ACHN (cell line): ENCODE results near the gene IGFBP4.
A peak's percentile ranks its signal among the peaks of the same experiment; 100 is the strongest.

Experiments
- DNase-seq: peaks from one replicate; pipeline ENCODE4 v3.0.0-alpha.2; 2015
- in situ Hi-C: cut with HindIII; loops from 2 replicates; pipeline ENCODE4 v1.10.0; 2017; ENCODE audit warnings: low sequenced_read_pairs, low pct_ligation_motif_present, low pct_unique_long_range_greater_than_20kb

The IGFBP4 gene

DNA sequence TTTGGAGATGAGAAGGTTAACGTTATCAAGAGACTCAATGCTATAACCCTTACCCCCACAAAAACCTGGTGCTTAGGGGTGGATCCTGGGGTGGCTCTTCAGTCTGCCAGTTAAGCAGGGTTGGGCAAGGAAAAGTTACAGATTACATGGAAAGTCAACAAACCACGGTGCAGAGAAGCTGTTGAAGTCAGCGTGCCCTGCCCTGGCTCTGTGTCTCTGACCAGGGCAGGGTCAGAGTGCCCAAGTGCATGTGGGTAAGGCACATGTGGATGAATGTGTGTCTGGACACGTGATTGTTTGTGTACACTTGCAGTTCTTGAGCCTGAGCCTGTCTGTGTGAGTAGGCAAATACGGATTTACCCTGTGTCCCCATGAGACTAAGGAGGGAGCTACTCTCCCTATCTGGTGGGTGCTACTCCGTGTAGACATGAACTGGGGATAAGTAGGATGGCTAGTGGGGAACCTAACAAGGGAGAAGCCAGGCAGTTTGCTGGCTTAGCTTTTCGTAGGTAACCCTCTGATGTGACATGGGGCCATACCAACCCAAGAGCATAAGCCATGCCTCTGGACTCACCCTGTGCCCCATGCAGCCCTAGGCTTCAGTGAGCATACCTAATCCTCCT, 5.5 kb downstream of the IGFBP4 start:
- peak; percentile 43 for DNase-seq
- in situ Hi-C loops = loop anchor here (25.0 kb wide), 1 partner anchor 89 kb away; no protein-coding TSS in a partner anchor

DNA sequence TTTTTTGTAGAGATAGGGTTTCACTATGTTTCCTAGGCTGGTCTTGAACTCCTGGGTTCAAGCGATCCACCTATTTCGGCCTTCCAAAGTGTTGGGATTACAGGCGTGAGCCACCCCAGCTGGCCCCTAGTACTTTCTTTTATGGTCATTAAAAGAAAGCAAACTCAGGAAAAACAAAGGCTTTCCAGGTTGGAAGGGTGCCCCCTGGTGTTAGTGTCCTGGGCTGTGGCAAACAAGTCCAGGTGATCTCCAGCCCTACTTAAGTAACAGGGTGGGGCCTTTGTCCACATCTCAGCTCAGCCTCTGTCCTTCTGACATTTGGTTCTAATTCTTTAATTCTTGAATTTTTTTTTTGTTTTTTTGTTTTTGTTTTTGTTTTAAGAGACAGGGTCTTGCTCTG, 6.9 kb downstream of the IGFBP4 start:
- peak; percentile 52 for DNase-seq
- in situ Hi-C loops = no loop called here

DNA sequence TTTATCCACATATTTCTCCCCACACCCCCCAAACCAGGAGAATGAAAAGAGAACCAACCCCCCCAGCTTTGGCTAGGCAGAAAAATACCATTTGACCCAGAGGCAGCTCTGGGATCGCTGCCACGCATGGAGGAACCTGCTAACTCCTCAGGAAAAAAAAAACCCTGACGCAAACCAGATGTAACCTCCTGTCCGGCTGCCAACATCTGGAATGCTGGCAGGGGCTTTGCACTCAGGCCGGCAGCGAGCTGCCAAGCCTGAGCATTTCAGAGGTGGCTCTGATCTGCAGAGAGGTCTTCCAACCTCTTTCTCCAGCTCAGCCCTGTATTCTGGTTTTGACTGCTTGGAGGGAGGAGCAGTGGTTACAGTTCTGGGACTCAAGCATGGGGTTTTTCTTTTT, 8.2 kb downstream of the IGFBP4 start:
- in situ Hi-C loops = no loop called here
- DNase-seq = no peak

DNA sequence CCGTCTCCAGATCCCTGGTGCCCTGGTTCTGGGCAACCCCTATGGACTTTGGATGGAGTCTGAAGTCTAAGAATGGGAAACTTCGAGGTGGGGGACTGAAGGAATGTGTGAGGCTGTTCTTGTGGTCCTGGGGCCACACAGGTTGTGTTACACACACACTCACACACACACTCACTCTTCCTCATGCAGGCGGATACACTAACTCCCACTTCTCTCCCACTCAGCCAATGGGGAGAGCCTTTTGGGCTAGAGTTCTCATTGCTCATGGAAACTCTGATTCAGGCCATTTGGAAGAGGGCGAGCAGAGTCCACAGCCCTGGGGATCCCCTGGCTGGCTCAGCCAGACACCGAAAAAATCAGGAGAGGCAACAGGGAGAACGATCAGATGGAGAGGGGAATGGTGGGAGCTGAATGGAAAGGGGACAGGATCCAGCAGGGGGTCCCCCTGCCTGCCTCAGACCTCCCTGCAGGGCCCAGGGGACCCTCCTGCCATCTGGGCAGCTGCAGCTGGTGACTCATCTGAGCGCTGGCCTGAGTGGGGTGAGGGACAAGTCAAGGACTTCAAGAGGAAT, 9.1 kb downstream of the IGFBP4 start:
- DNase-seq = no peak
- in situ Hi-C loops = no loop called here

DNA sequence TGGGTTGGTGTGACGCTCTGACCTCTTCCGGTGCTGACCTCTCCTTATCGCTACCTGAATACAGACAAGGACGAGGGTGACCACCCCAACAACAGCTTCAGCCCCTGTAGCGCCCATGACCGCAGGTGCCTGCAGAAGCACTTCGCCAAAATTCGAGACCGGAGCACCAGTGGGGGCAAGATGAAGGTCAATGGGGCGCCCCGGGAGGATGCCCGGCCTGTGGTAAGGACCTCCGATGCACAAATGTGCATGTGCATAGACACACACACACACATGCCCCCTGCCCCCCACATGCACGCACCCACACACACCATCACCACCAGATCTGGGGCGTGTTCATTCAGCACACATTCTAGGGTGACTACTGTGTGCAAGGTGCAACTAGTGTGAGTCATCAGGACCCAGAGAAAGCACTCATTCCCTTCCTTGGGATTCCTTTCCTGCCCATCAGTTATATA, 9.7 kb downstream of the IGFBP4 start:
- in situ Hi-C loops = no loop called here
- no peak for DNase-seq

GRCh38 chr17:40453881-40454612, 10.8 kb downstream of the IGFBP4 start:
- in situ Hi-C loops = no loop called here
- no peak for DNase-seq

- in situ Hi-C loops = no loop called here
- no peak for DNase-seq
Measured at GRCh38 chr17:40454613-40454995, 11.4 kb downstream of the IGFBP4 start.

DNA sequence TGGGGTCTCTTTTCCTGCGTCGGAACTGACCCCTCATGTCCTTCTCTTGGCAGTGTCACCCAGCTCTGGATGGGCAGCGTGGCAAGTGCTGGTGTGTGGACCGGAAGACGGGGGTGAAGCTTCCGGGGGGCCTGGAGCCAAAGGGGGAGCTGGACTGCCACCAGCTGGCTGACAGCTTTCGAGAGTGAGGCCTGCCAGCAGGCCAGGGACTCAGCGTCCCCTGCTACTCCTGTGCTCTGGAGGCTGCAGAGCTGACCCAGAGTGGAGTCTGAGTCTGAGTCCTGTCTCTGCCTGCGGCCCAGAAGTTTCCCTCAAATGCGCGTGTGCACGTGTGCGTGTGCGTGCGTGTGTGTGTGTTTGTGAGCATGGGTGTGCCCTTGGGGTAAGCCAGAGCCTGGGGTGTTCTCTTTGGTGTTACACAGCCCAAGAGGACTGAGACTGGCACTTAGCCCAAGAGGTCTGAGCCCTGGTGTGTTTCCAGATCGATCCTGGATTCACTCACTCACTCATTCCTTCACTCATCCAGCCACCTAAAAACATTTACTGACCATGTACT, 13.2 kb downstream of the IGFBP4 start:
- no peak for DNase-seq
- in situ Hi-C loops = no loop called here

GRCh38 chr17:40457369-40457768, 14.1 kb downstream of the IGFBP4 start:
- DNase-seq = no peak
- in situ Hi-C loops = no loop called here

DNA sequence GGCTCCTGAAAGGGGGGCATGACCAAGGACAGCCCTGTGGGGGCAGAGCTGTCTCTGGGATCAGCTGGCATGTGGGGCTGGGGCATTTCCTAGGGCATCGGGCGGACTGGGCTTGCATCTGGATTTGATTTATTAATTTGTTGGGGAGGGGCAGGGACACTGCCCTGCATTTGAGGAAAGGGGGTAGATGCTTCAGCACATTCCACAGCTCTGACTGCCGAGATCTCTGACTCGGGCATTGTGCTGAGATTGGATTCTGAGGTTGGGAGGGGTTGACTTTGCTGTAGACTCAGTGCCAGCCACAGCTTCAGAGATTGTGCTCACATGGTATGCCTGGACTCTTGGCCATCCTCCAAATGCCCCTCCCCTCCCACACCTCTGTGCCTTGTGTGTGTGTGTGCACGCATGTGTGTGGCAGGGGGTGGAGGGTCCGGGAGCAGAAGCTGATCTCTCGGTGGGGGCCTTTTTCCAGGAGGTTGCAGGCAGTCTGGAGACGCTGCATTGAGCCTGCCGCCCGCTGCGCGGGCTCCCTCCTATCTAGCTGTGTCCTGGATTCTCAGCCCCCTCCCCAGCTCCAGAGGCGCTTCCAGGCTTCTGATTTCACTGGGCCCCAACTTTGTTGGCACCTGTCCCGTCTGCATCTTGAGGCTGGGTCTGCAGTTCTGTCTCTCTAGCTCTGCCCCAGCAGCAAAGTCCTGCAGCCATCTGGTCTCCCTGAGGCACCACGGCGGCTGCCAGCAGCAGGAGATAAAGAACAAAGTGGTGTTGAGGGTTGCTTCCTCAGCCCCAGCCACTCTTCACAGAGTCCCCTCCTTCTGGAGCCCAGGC, 14.9 kb downstream of the IGFBP4 start:
- no peak for DNase-seq
- in situ Hi-C loops = no loop called here

- in situ Hi-C loops = no loop called here
- no peak for DNase-seq
Measured at GRCh38 chr17:40458851-40459482, 15.7 kb downstream of the IGFBP4 start.

DNA sequence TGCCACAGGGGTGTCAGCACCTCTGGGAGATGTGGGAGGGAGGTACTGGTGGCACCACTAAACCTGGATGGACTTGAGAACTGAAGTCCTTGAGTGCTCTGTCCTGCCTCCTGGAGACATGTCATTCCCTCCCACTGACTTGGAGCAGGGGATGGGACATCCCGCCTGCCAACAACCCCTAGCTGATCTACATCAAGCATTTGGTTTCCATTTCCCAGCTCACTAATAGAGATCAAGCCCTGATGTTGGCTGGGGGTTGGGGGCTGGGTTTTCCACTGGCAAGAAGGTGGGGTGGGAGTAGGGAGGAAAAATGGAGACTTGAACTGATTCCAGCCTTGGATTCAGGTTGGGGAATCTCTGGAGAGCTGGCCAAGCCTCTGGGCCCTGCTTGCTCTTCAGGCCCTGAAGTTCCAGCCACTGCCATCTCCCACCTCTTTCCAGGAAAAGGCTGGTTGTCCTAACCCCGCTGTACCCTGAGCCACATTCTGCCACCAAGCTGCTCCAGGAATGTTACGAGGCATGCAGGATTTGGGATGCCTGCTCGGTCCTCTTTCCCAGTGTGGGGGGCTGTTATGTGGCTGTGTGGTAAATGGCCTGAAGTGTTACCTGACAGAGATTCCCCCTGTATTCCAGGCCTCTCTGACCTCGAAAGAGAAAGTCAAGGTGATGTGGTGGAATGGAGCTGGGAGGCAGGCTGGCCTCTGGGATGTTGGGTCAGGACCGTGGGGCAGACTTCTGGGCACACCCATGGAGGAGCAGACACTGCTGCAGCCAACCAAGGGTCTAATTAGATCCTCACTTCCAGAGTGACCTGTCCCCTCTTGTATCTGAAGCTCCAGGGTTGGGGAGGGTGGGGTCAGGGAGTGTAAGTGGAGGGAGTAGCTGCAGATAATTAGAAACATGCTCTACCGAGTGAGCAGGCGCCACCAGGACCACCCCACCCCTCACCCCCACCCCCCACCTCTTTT, 16.7 kb downstream of the IGFBP4 start:
- in situ Hi-C loops = no loop called here

GRCh38 chr17:40460604-40460967, 17.3 kb downstream of the IGFBP4 start:
- in situ Hi-C loops = no loop called here
- DNase-seq = no peak

More for the DNA sequence above, 16.7 kb downstream of the IGFBP4 start:
- no peak for DNase-seq

GRCh38 chr17:40460968-40461731, 17.9 kb downstream of the IGFBP4 start:
- in situ Hi-C loops = no loop called here
- DNase-seq = no peak

DNA sequence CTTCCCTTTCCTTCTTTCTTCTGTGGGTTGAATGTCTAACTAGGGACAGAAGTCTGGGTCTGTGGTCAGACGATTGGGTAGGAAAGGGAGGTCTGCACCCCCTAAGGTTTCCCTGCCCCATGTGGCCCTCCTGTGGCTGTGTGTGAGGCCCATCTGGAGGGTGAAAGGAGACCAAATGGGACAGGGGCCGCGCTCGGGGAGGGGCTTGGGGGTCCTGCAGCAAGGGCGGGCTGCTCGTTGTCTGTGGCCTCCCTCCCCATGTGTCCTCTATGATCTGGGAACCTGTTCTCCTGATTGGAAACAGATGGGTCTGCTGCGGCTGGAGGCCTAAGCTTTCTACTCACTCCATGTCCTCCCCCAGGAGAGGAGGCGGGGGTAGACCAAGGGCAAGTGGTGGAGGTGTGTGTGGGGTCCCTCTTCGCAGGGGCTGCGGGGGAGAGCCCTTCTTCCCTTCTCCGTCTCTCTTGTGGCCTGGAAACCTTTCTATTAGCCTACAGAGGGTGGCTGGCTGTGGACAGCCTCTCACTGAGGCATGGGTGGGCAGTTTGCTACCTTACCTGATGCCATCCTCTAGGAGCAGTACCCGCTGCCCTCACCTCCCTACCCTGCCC, 18.6 kb downstream of the IGFBP4 start:
- in situ Hi-C loops = no loop called here
- no peak for DNase-seq

GRCh38 chr17:40462343-40463121, 19.3 kb downstream of the IGFBP4 start:
- no peak for DNase-seq
- in situ Hi-C loops = no loop called here
